Endothelial cell of umbilical vein (primary cell): ENCODE data around the gene PSMD9. TPM values are rescaled to one million over a fixed set of nuclear protein-coding genes. Genes with fewer than 3 reads are reported as not detected.

Experiments
- BruUV-seq: library from RNA; stranded (reverse); fragments of 400-500 nt; replicated peaks from 2 replicates; lab custom pipeline; 2021; lab: Mats Ljungman, UMichigan
- CTCF ChIA-PET: fragments of 300-600, 350-600 bp; sonication (Branson Sonifier 250); formaldehyde crosslinking; loops from one replicate; lab custom pipeline; 2021; ENCODE audit warnings: antibody characterized with exemption, inconsistent platforms; lab: Charles Lee
- POLR2A ChIA-PET: fragments of 300-600, 350-600 bp; sonication (Branson Sonifier 250); formaldehyde crosslinking; loops from one replicate; lab custom pipeline; 2021; ENCODE audit warnings: antibody characterized with exemption, inconsistent platforms; lab: Charles Lee
- DNase-seq: peaks from one replicate; pipeline ENCODE4 v3.0.0-alpha.2; 2011; ENCODE audit warnings: low read depth, low spot score
- FAIRE-seq: peaks from 2 replicates; lab custom pipeline; 2011; peaks lifted over from hg19 to GRCh38; lab: Jason Lieb, UNC
- H2AFZ ChIP-seq: 2 replicates; pipeline ENCODE4 v1.6.0; 2012; ENCODE audit warnings: low read depth, low read length, control low read depth, inconsistent platforms
- H3K27ac ChIP-seq: 2 replicates; pipeline ENCODE4 v1.5.1; 2011; ENCODE audit warnings: low read depth, mild to moderate bottlenecking, control low read depth, low read length, moderate library complexity; ENCODE audit not compliant: insufficient read depth
- H3K27me3 ChIP-seq, 2 experiments: 2 replicates each; pipeline versions ENCODE4 v1.6.0 to v1.6.1; 2011; ENCODE audit warnings: low read length in 2 of 2, mixed read lengths in 1 of 2; ENCODE audit not compliant: control insufficient read depth in 2 of 2, insufficient read depth in 2 of 2
- H3K36me3 ChIP-seq, 2 experiments: 2 replicates in 1 of 2; 3 replicates in 1 of 2; pipeline ENCODE4 v1.5.1; 2011; ENCODE audit warnings: low read length in 2 of 2, mild to moderate bottlenecking in 1 of 2, moderate library complexity in 1 of 2; ENCODE audit not compliant: control insufficient read depth in 2 of 2, insufficient read depth in 2 of 2; ENCODE audit errors: extremely low read depth in 1 of 2
- H3K4me1 ChIP-seq: 3 replicates; pipeline ENCODE4 v1.5.1; 2011; ENCODE audit warnings: mild to moderate bottlenecking, low read length; ENCODE audit not compliant: control insufficient read depth, insufficient read depth; ENCODE audit errors: extremely low read depth
- H3K4me2 ChIP-seq: 2 replicates; pipeline ENCODE4 v1.6.1; 2011; ENCODE audit warnings: low read length, control low read depth, mixed read lengths; ENCODE audit not compliant: insufficient read depth
- H3K4me3 ChIP-seq, 3 experiments: fragments of 200-600 bp in 1 of 3; sonication (generic), shearing (Covaris generic) in 1 of 3; replicated peaks in 1 of 3; 2 replicates each; pipeline ENCODE4 v1.5.1; 2011 to 2016; ENCODE audit warnings: control low read depth in 3 of 3, low read length in 3 of 3, mild to moderate bottlenecking in 2 of 3, inconsistent platforms in 1 of 3, low read depth in 1 of 3, moderate library complexity in 1 of 3; ENCODE audit not compliant: insufficient read depth in 1 of 3
- H3K79me2 ChIP-seq: 2 replicates; pipeline ENCODE4 v1.6.0; 2012; ENCODE audit warnings: low read length, inconsistent platforms; ENCODE audit not compliant: control insufficient read depth, insufficient read depth
- H3K9ac ChIP-seq: replicated peaks from 2 replicates; pipeline ENCODE3; 2011; ENCODE audit warnings: low read length, control low read depth; ENCODE audit not compliant: insufficient read depth; ENCODE audit errors: extremely low read depth
- H3K9me1 ChIP-seq: replicated peaks from 3 replicates; pipeline ENCODE4 v1.6.0; 2011; ENCODE audit warnings: mild to moderate bottlenecking, low read length; ENCODE audit not compliant: control insufficient read depth, insufficient read depth; ENCODE audit errors: extremely low read depth
- H3K9me3 ChIP-seq: replicated peaks from 2 replicates; pipeline ENCODE4 v1.5.1; 2012; ENCODE audit warnings: low read length, inconsistent platforms; ENCODE audit not compliant: control insufficient read depth, insufficient read depth
- H4K20me1 ChIP-seq: replicated peaks from 2 replicates; pipeline ENCODE3; 2011; ENCODE audit warnings: mild to moderate bottlenecking, low read length; ENCODE audit not compliant: control insufficient read depth, insufficient read depth; ENCODE audit errors: extremely low read depth
- CTCF ChIP-seq, 2 donors: IDR thresholded peaks; 1 replicate in 1 of 2; 2 replicates in 1 of 2; pipeline ENCODE4 v1.5.1; 2011; ENCODE audit warnings: low read length in 2 of 2, mild to moderate bottlenecking in 2 of 2, moderate library complexity in 2 of 2, control low read depth in 1 of 2, inconsistent platforms in 1 of 2, low read depth in 1 of 2; ENCODE audit not compliant: insufficient read depth in 1 of 2; ENCODE audit errors: extremely low read depth in 1 of 2
- EZH2 ChIP-seq: IDR thresholded peaks from 2 replicates; pipeline ENCODE4 v1.6.1; 2012; ENCODE audit warnings: borderline replicate concordance, low read depth, mild to moderate bottlenecking, moderate library complexity, low read length, inconsistent platforms; ENCODE audit not compliant: severe bottlenecking
- FOS ChIP-seq: IDR thresholded peaks from 2 replicates; pipeline ENCODE4 v1.6.1; 2011; ENCODE audit warnings: mild to moderate bottlenecking, low read length, moderate library complexity, borderline replicate concordance; ENCODE audit not compliant: insufficient read depth
- GATA2 ChIP-seq: IDR thresholded peaks from 2 replicates; pipeline ENCODE4 v1.7.0; 2011; ENCODE audit warnings: low read depth, mild to moderate bottlenecking, moderate library complexity, mixed read lengths, low read length; ENCODE audit not compliant: insufficient read length, insufficient read depth
- JUN ChIP-seq: IDR thresholded peaks from 2 replicates; pipeline ENCODE4 v1.6.1; 2011; ENCODE audit warnings: borderline replicate concordance, low read depth; ENCODE audit not compliant: insufficient read length, insufficient read depth
- MAX ChIP-seq: IDR thresholded peaks from 2 replicates; pipeline ENCODE4 v1.6.1; 2011; ENCODE audit not compliant: insufficient read depth, insufficient read length
- MYC ChIP-seq: IDR thresholded peaks from one replicate; pipeline ENCODE4 v1.6.1; 2011; ENCODE audit warnings: mild to moderate bottlenecking, low read depth, low read length
- POLR2A ChIP-seq: IDR thresholded peaks from 2 replicates; pipeline ENCODE4 v1.6.1; 2012; ENCODE audit warnings: low read depth, mild to moderate bottlenecking, control low read depth, low read length
- POLR2AphosphoS5 ChIP-seq: IDR thresholded peaks from 2 replicates; pipeline ENCODE4 v1.6.1; 2012; ENCODE audit warnings: low read depth, mild to moderate bottlenecking, control low read depth, low read length, moderate library complexity; ENCODE audit not compliant: insufficient read depth
- dilution Hi-C: fragments of 300-500 bp; cut with MboI; formaldehyde crosslinking; loops from one replicate; pipeline ENCODE4 v1.15.0; 2019; ENCODE audit warnings: low sequenced_read_pairs; ENCODE audit not compliant: extremely low pct_ligation_motif_present
- intact Hi-C: fragments of 100-400 bp; cut with micrococcal nuclease; formaldehyde crosslinking; loops from one replicate; pipeline ENCODE4 v1.10.0; 2022
- polyA plus RNA-seq, 4 experiments: library from polyadenylated mRNA; depleted of rRNA in 3 of 4; stranded (reverse) in 3 of 4; unstranded in 1 of 4; fragments of >200 nt; gene quantifications; 2 replicates each; pipeline versions ENCODE4 v1.2.1 to v1.2.3, GENCODE V29; 2011 to 2012; ENCODE audit warnings: missing spikeins in 1 of 4
- total RNA-seq: library from RNA; stranded (reverse); gene quantifications from 2 replicates; pipeline ENCODE4 v1.2.3, GENCODE V29; 2021

Gene PSMD9
- total and polyA plus RNA-seq, 2 donors (not counting 3 experiments of a cell fraction or from before 2014, with no cell fraction given) = 69.2 to 118 TPM

- Histone ChIP-seq H3K27me3 (no peaks in the 10 kb centered on the region), H3K27ac (no peak overlapping the region), H3K4me1 (no peaks in the 10 kb centered on the region), H3K9me1 (no peaks in the 10 kb centered on the region), H3K4me3 (no peak overlapping the region), H2AFZ (no peak overlapping the region), H3K9ac (no peak overlapping the region), H3K4me2 (no peak overlapping the region), H4K20me1 (no peaks in the 10 kb centered on the region), H3K79me2 (no peaks in the 10 kb centered on the region), H3K9me3 (no peaks in the 10 kb centered on the region), H3K36me3 (no peaks in the 10 kb centered on the region)
- FAIRE-seq = no peak
- dilution Hi-C loops (no loop called here), intact Hi-C loops (no loop called here)
- BruUV-seq = no TSS peak
- TF ChIP-seq CTCF (IDR thresholded peaks at IDR 0.05; ENCODE audit: extremely low read depth in 1 of 2, insufficient read depth in 1 of 2, low read depth in 1 of 2, low read length in 2 of 2) (no peak), FOS (no peak), POLR2A (no peak), MYC (no peak), EZH2 (no peak), JUN (no peak), GATA2 (no peak), POLR2AphosphoS5 (no peak), MAX (no peak)
- ChIA-PET CTCF (interaction anchor here (0.7 to 1.3 kb wide), 3 partner anchors 9 to 78 kb away, joined by 3 to 4 read pairs (median 4); no protein-coding TSS in a partner anchor), POLR2A (no interaction called here)
- DNase-seq = no peak
Observed at GRCh38 chr12:121872546-121873215, 15.9 kb upstream of the PSMD9 start.
